CD4-positive, alpha-beta T cell treated with Interleukin-10 for 1 hour (primary cell): ENCODE results near the gene SLC16A10.

Experiments used
- DNase-seq: peaks from one replicate; pipeline ENCODE4 v3.0.0-alpha.2; 2020

SLC16A10 gene

GRCh38 chr6:111265842-111266241 lies 178.5 kb downstream of the SLC16A10 start:
- DNase-seq: no peak

GRCh38 chr6:111266276-111266675 lies 179.0 kb downstream of the SLC16A10 start:
- no peak for DNase-seq

- no peak for DNase-seq
These were observed 180.5 kb downstream of the SLC16A10 start for GRCh38 chr6:111267764-111268333.

DNA sequence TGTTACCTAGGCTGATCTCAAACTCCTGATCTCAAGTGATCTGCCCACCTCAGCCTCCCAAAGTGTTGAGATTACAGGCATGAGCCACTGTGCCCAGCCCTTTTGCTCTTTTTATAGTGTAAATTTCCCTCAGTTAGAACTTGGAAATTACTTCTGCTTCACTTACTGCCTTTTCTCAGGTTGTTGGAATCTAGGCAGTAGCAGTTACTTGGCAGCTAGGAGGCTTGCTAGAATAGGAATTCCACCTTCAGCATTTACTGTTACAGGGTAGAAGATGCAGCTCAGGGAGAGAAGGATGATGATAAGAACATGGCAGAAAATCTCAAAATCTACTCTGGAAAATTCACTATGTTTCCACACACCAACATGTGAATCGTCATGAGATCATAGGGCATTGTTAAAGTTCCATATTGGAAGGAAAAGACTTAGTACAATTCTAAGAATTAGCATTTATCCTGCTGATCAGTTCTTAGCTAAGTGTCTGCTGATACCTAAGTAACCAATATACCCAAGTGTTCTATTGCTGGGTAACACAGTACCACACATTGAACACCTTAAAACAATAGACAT lies 182.2 kb downstream of the SLC16A10 start:
- no peak for DNase-seq

DNA sequence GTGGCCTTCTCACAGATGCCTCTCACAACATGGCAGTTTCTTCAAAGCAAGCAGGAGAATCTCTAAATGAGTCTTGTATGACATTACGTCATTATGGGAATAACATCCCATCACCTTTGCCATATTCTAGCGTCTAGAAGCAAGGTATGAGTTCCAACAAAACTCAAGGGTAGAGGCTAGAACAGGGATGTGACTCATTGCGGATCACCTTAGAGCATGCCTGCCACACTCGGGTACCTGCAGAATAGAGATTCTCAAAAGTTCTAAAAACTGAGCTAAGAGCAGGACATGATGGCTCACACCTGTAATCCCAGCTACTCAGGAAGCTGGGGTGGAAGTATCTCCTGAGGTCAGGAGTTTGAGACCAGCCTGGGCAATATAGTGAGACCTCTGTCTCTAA lies 182.8 kb downstream of the SLC16A10 start:
- no peak for DNase-seq

- no peak for DNase-seq
These were observed 187.4 kb downstream of the SLC16A10 start for GRCh38 chr6:111274593-111275217.

DNA sequence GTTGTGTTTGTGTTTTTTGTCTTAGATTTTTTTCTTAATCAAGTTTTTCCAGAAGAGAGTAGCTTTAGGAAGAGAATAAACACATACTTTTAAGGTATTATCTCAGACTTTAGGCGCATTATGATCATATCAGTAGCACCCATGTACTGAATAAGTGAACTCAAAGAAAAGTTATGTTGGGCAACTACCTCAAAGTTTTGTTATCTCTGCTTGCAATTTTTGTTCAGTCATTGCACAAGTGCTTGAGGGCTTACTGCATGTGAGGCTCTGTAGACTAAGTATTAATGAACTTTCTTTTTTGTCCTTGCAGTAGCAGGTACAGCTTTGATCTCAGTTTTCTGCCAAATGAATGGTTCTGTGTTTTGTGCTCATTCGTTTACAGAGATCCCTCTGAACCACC lies 189.0 kb downstream of the SLC16A10 start:
- no peak for DNase-seq

- no peak for DNase-seq
These were observed 189.4 kb downstream of the SLC16A10 start for GRCh38 chr6:111276736-111277135.

- DNase-seq: no peak
These were observed 190.5 kb downstream of the SLC16A10 start for GRCh38 chr6:111277819-111278218.

DNA sequence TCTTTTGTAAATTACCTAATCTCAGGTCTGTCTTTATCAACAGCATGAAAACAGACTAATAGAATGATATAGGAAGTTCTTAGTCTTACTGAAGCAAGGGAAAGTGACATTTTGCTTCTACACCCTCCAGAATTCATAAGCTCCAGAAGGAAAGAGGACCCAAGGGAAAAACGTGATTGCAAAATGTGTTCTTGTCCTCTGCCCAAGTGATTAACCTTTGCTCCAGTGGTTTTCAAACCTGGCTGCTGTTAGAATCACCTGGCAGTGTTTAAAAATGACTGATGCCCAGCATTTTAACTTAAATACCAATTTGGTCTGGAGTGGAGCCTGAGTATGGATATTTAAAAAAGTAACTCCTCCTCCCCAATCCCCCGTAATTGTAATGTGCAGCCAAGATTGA lies 191.4 kb downstream of the SLC16A10 start:
- no peak for DNase-seq

GRCh38 chr6:111280445-111280955 lies 193.2 kb downstream of the SLC16A10 start:
- DNase-seq: no peak
